Dermis microvascular lymphatic vessel endothelial cell (primary cell): ENCODE results near the gene GZMM. TPM values are rescaled to one million over a fixed set of nuclear protein-coding genes. Genes with fewer than 3 reads are reported as not detected.

ENCODE experiments used
- DNase-seq, 2 donors: peaks; one replicate each; pipeline versions ENCODE4 v3.0.0 to v3.0.0-alpha.2; 2010; ENCODE audit warnings: low read depth in 2 of 2
- total RNA-seq: library from RNA; depleted of rRNA; stranded (reverse); fragments of >200 nt; gene quantifications from 2 replicates; pipeline ENCODE4 v1.2.1, GENCODE V29; 2014

Gene GZMM
- total RNA-seq, 1 donor from 2014 or later, result not detected

GRCh38 chr19:511101-511851 is 32.6 kb upstream of the GZMM start:
- DNase-seq, result peak in 1 of 2 donors; percentile 68

GRCh38 chr19:512547-513365 is 31.1 kb upstream of the GZMM start:
- DNase-seq, result no peak

GRCh38 chr19:513368-514165 is 30.3 kb upstream of the GZMM start:
- no peak for DNase-seq

- DNase-seq, result no peak
Observed at GRCh38 chr19:514166-514663, 29.6 kb upstream of the GZMM start.

GRCh38 chr19:517721-518597 is 25.9 kb upstream of the GZMM start:
- no peak for DNase-seq

- DNase-seq, result peak in 1 of 2 donors; percentile 23
Observed at GRCh38 chr19:518598-519231, 25.1 kb upstream of the GZMM start.

GRCh38 chr19:519449-519865 is 24.4 kb upstream of the GZMM start:
- no peak for DNase-seq

- DNase-seq, result no peak
Observed at GRCh38 chr19:522726-523125, 21.1 kb upstream of the GZMM start.

- DNase-seq, result no peak
Observed at GRCh38 chr19:524062-524674, 19.7 kb upstream of the GZMM start.

- DNase-seq, result no peak
Observed at GRCh38 chr19:525029-525428, 18.8 kb upstream of the GZMM start.

GRCh38 chr19:525857-526419 is 17.9 kb upstream of the GZMM start:
- DNase-seq, result no peak

GRCh38 chr19:530134-531008 is 13.5 kb upstream of the GZMM start:
- DNase-seq, result no peak

GRCh38 chr19:531009-531752 is 12.7 kb upstream of the GZMM start:
- peak; percentile 63 to 78 for DNase-seq

GRCh38 chr19:531753-532560 is 11.9 kb upstream of the GZMM start, which contains the start of gene CDC34:
CDC34 (plus strand) TSS chr19:531760; CDS start chr19:531932, 172 bp downstream.
- no peak for DNase-seq

- peak in 1 of 2 donors; percentile 79 for DNase-seq
Observed at GRCh38 chr19:532561-533363, 11.1 kb upstream of the GZMM start.
